NCI-H128 (cell line): Measurements from ENCODE around the gene FAF1.

Experiments used
- DNase-seq: peaks from one replicate; lab custom pipeline; 2025; ENCODE audit not compliant: unreplicated experiment; lab: John Stamatoyannopoulos, UW

Gene FAF1

DNA sequence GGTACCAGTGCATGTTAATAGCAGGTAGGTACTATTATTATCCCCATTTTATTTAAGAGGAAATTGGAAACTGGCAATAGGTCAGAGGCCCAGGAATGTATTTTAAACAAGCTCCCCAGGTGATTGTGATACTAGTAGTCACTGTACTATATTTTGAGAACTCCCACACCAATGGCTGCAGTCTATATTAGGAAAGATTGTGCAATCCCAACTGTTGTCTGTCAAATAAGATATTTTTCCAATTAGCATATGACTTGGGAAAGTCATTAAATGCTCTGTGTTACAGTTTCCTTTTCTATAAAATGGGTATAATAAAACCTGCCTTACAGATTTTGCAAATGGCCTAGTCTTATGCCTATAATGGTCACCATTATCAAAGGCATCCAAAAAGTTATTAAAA lies 442.6 kb downstream of the FAF1 start:
- no peak for DNase-seq

DNA sequence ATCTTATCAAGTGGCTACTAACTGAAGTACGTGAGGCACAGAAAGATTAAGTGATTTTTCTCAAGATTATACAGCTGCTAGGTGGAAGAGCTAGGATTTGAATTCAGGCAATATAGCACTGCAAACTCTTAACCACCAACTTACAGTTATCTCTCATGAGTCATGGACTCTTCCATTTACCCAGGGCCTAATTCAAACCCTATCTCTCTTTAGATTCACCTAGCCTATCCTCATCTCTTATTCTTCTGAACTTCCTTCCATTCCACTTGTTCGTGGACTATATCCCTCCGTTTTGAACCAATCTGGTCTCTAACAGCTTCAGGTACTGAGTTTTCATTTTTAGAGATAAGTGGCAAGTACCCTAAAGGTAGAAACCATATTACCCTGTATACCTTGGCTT lies 444.0 kb downstream of the FAF1 start:
- DNase-seq = no peak

DNA sequence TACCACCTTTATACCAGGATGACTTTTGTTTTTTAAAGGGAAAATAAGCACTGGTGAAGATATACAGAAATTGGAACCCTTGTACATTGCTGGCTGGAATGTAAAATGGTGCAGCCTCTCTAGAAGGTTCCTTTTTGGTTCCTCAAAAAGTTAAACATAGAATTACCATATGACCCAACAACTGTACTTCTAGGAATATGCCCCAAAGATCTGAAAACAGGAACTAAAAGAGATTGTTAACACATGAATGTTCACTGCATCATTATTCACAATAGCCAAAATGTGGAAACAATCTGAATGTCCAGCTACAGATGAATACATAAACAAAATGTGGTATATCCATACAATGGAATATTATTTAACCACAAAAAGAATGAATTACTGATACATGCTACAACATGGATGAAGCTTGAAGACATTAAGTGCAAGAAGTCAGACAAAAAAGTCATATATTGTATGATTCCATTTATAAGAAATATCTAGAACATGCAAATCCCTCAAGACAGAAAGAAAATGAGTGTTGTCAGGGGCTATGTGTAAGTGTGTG lies 452.0 kb downstream of the FAF1 start:
- no peak for DNase-seq

DNA sequence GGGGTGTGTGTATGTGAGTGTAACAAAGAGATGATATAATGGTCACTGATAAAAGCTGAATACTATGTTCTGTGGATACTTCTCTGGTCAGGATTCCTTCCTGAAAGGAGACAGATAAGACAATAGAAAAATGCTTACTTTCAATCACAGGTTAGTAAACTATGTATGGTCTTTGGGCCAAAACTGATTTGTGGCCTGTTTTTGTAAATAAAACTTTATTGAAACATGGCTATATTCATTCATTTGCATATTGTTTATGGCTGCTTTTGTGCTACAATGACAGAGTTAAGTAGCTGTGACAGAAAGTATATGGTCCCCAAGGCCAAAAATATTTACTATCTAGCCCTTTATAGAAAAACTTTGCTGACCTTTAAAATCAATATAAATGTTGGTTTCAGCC lies 454.6 kb downstream of the FAF1 start:
- no peak for DNase-seq

DNA sequence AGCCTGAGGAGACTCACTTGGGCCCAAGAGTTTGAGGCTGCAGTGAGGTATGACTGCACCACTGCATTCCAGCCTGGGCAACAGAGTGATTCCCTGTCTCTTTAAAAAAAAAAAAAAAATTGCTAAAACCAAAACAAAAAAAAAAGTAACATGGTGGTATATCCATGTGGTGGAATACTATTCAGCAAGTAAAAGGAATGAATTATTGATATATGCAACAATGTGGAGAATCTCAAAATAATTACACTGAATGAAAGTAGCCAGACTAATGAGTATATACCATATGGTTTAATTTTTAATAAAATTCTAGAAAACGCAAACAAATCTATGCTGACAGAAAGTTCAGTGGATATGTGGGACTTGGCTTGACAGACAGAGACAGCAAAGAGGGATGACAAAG lies 456.6 kb downstream of the FAF1 start:
- no peak for DNase-seq

DNA sequence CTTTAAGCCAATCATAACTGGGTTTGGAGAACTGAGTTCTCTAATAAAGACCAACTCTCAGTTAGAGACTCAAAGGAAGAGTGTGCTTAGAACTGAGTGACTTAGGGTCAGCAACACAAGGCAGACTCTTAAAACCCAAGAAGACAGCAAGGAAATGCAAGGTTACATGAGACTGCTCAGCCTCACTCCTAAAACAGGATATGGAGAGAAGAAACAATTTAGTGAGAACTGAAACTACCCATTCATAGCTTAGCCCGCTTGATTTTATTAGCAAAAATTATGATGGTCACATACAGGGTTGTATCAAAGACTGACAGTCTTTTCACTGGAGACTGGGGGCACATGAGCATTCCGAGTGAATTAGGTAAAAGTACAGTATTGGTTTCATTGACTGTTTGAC lies 457.9 kb downstream of the FAF1 start:
- DNase-seq = no peak

DNA sequence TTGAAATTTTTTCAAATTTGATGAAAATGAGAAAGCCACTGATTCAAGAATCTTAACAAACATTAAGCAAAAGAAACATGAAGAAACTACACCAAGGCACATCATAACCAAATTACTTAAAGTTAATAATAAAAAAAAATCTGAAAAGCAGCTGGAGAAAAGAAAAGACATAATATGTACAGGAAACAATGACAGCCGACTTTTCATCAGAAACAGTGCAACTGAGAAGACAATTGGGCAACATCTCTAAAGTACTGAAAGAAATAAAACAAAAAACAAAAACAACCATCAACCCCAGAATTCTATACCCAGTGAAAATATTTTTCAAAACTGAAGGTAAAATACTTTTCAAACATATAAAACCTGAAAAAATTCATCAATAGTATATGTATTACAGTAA lies 463.1 kb downstream of the FAF1 start:
- no peak for DNase-seq

DNA sequence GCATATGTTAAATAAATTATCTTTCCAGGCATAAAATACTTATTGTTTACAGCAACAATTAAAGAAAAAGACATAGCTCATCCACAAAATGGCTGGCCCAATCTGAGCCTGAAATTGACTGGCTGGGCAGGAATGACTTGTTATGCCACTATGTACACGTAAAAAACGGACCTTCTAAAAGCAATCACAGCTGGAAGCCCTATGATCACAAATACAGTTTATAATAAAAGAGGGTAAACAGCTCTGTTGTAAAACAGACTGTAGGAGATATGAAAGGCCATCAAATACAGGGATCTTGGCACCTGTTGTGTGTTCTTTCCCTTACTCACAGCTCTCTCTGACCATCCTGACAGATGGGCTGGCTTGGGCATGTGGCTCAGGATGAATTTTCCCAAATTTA lies 466.4 kb downstream of the FAF1 start:
- DNase-seq = no peak

DNA sequence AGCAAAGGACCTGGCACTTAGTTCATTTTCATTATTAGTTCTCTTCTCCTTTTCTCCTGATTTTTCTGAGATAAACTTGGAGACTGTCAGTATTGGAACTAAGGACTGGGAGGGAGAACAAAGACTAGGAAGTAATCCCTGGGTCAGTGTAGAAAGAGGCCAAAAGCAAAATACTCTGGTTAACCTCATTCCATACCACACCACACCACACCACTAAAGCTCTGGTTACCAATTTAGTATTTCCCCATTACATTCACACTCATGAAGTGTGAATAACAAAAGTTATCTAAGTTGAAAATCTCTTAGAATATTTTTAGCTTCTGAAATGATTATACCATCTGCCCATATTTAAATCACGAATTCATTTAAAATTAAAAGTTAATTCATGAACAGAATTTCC lies 467.9 kb downstream of the FAF1 start:
- DNase-seq = no peak

DNA sequence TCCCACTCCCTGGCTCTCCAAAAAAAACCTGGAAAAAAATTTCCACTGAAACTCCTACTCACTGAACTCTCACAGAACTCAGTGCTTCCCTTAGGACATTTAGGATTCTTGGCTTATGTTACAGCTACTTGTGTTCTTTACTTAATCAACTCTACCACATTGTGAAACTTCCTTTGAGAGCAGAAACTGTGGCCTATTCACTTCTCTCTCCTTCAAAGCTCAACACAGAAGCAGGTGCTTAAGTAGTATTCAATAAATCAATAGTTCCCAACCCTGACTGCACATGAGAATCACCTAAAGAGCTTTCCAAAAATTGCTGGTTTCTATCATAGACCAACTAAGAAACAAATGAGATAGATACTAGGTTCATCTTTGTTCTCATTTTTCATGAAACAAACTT lies 468.9 kb downstream of the FAF1 start:
- no peak for DNase-seq

DNA sequence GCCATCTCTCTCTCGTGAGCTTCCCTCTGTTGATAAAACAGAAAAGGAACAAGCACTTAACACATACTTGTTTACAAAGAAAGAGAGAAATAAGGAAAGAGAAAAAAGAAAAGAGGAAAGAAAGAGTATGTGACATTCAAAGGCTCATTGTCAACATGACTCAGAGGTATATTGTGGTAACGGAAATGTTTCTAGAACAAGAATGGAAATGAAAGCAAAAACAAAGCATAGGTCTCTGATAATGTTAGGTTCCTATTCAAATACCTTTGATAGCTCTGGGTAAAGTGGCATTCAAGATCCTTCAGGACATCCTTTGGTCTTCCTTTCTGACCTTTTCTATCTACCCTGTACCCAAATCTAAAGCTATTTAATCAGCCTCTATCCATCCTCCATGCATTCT lies 469.4 kb downstream of the FAF1 start:
- DNase-seq = no peak

DNA sequence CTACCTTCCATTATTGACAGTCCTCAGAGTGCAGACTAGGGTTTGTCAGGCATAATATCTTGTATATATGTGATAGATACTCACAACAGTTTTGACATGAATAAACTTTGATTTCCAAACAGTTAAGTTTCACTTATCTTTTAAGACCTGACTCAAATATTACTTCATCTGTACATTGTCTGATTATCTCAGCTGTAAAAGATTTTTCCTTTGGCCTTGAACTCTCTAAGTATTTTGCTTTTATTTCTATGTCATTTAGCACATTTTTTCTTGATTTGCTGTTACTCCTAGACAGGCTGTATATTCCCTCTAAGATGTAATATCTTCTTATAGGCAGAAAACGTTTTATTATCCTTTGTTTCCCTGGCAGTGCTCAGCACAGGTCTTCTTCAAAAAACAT lies 471.2 kb downstream of the FAF1 start:
- no peak for DNase-seq

DNA sequence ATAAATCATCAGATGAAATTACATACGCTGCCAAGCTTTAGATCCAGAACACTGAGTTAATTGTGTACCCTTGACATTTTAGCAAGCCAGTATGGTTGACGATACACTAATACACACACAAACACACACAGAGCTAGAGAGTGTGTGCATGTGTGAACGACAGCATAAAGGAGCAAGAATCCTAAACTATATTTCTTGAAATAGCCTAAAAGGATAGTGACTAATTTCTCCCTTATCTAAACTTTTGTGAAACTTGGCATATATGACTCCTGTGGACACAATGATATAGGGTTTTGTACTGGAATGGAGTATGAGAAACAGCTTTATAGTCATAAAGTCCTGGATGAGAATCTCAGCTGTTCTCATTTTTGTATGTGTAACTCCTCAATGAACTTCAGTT lies 471.7 kb downstream of the FAF1 start:
- DNase-seq = no peak

DNA sequence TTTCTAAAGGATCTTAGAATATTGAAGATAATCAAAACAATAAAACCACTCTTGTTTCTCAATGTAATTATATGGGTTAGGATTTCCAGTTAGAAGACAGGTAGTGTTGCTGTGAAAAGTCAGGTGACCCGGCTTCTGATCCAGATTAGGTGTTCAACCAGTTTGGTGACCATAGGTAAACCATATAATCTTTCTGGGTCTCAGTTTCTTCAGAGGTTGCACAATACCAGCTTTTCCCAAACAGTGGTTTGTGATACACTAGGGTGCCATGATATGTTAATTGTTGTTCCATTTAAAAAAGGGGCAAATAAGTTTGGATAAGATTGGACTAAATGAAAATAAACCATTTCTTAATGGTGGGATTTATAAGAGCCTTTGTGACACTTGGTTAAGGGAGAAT lies 472.3 kb downstream of the FAF1 start:
- DNase-seq = no peak

DNA sequence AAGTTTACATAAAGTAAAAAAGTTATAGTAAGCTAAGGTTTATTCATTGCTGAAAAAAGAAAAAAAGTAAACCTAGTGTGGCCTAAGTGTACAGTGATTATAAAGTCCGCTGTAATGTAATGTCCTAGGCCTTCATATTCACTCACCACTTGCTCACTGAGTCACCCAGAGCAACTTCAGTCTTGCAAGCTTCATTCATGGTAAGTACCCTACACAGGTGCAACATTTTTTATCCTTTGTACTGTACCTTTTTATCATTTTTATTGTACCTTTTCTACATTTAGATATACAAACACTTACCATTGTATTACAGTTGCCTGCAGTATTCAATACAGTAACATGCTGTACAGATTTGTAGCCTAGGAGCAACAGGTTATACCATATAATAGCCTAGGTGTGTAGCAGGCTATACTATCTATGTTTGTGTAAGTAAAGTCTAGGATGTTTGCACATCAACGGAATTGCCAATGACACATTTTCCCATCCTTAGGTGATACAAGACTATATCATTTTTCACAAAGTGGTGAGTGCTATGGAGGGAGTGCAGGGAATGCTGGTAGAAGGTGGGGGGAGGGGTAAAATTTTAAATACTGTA lies 478.8 kb downstream of the FAF1 start:
- no peak for DNase-seq

DNA sequence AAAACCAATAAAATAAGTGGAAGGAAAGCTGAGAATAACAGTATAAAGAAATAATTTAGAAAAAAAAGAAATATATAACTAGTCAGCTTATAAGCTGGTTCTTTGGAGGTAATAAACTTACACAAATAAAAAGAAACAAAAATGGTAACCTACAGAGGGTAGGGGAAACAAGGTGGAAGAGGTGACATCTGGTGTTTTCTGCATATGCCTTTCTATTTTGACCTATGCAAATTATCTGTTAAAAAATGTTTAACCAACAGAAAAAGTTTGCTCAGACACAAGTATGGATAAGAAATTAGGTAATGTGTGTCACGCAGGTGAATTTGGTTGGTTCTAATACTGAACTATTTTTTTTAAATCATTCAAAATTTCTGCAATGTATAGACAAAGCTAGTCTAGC lies 483.3 kb downstream of the FAF1 start:
- no peak for DNase-seq

DNA sequence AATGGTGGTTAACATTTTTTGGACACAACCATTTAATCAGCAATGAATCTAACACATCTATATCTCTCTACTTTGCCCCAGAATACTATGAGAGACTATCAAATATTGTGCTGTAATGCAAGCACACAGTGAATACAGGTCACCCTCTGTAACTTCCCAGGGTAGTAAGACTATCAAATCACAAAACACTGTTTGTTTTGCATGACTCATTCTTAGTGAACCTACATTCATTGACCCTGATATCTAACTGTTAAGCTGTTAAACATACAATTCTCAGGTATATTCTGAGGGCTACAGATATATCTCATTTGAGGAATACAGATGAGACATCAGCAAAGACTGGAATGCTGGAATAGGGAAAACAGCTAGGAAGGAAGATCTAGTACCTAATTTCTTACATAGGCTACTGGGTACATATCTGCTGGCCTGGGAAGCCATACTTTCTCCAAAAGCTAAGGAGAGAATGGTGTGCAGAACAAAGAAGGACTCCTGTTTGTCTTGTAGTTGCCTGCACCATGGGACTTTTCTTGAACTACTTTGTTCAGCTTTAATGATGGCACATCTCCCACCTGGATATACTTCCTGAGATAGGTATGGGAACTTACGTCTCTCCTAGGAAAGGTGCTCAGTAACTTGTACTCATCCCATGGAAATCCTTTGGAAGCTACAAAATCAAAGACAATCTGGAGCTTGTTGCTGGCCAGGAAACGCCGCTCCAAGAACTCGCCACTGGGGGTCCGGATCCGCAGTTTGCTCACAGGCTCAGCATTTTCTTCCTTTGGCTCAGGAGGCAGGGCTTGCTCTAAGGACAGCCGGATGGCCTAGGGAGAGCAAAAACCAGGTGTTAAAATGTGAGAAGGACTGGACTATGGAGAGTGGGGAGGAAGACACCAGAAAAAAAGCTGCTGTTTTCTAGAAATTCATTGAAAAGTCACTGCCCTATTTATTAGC lies 484.9 kb downstream of the FAF1 start:
- DNase-seq = no peak

DNA sequence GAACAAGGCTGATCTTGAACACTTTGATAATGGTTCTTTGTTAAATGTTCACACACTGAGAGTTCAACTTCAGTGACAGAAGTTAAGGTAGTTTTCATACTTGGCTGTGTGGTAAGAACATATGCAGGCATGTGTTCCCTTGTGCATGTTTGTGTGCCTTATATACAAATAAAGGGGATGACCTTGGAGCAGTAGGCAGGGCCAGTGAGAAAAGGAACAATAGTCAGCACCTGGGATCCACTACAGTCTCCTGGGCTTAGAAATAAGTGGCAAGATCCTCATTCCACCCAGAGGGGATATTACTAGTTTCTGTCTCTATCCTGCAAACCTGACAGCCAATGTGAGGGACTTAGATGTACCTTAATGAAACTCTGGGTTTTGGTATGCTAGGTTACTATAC lies 486.6 kb downstream of the FAF1 start:
- DNase-seq = no peak

DNA sequence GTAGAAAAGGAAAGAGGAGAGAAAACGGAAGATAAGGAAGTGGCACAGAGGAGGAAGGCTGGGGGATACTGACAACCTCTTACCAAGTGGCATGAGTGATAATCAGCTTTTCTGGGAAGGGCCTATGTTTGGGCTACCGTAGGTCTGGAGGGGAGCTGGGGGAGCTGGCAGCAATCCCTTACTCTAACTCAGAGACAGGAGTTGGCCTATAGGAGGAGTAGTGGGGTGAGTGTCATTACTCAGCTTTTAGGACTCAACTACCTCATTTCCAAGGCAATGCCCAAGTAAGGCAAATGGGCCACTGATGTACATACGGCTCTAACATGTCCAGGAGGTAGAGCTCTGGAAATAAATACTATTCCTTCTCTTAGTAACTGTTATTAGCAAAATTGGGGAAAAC lies 488.1 kb downstream of the FAF1 start:
- no peak for DNase-seq

DNA sequence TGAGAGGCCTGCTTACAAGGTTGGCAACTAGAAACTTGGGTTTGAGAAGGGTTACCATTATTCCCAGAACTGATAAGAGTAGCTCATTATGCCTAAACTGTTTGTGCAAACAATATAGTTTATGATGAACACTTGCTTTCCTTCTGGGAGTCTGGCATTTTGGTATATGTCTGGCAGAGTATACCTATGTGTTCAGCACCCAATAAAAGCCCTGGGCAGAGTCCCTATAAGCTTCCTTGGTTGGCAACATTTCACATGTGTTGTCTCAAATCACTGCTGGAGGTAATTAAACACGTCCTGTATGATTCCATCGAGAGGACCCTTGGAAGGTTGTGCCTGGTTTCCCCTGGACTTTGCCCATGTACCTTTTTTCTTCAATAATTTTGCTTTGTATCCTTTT lies 497.1 kb downstream of the FAF1 start:
- DNase-seq = no peak

DNA sequence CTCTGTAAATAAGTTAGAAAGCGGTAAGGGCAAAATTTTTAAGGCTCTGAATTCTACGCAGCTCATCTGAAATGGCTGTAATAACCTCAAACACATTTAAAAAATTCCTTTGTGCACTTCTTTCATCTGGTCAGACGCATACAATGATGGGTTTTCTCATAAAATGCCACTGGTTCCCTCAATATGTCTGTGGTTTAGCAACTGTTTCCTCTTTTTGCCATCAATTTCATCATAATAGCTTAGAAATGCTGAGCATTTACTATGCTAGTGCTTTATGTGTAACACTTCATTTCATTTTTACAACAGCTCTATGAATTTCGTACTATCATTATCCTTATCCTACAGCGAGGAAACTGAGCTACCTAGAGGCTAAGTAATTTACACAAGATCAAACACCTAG lies 501.6 kb downstream of the FAF1 start:
- DNase-seq = no peak

DNA sequence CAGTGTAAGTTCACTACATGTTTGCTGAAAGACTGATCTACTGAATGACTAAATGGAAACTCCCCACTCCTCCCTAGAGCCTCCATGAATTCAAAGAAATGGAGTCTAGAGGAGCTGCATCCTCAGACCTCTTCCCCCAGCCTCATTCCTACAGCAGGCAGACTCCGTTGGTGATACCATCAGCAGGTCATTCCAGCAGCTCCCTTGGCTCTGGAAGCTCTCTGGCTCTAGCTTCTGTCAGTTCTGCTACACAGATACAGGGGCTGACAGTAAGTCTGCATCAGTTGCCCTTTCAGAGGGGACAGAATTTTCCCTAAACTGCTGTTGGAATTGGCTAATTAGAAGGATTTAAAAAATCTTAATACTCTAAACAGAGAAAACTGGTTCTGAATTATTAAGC lies 505.2 kb downstream of the FAF1 start:
- DNase-seq = no peak

DNA sequence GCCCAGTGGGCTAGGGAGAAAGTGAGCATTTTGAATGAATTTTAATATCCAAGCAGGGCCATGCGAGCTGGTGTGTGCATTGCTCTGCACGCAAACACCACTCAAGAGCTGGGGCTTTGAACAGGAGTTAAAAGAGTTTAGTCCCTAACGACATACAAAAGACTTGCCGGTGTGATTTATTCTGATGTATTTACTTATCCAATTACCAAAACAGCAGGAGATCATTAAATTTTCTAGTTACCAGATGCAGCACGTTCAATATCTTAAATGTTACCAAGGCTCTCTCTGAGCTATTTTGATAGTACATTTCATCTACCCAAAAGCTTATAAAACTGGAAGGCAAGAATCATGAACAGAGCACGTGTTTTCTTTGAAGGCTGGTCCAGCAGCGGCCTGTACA lies 506.8 kb downstream of the FAF1 start:
- no peak for DNase-seq
